Stimulated activated CD4-positive, alpha-beta T cell treated with anti-CD3 and anti-CD28 coated beads, Interleukin-1b, Interleukin-23, amount 100 ng/mL, for 1 hour (primary cell): ENCODE results near the gene UBTD1.
"Not testable (repeated sequence)": the region's sequence is repeated elsewhere in the genome, so short reads cannot be mapped to it uniquely, and the experiment has no call there.

Experiments
- DNase-seq, 2 donors: peaks; one replicate each; pipeline ENCODE4 v3.0.0-alpha.2; 2020; ENCODE audit warnings: low read depth in 2 of 2

UBTD1 gene

GRCh38 chr10:97562329-97562728 is 63.6 kb downstream of the UBTD1 start:
- not testable (repeated sequence) for DNase-seq

GRCh38 chr10:97563337-97563736 is 64.6 kb downstream of the UBTD1 start:
- DNase-seq: no peak

GRCh38 chr10:97564776-97565175 is 66.1 kb downstream of the UBTD1 start:
- DNase-seq: no peak

GRCh38 chr10:97566336-97566996 is 67.7 kb downstream of the UBTD1 start:
- DNase-seq: no peak

- no peak for DNase-seq
Observed at GRCh38 chr10:97567891-97568290, 69.2 kb downstream of the UBTD1 start.

GRCh38 chr10:97570146-97570788 is 71.5 kb downstream of the UBTD1 start:
- DNase-seq: no peak

GRCh38 chr10:97570789-97571471 is 72.2 kb downstream of the UBTD1 start:
- DNase-seq: no peak

GRCh38 chr10:97571622-97572021 is 72.9 kb downstream of the UBTD1 start:
- no peak for DNase-seq

GRCh38 chr10:97572214-97572989 is 73.7 kb downstream of the UBTD1 start, which contains the start of gene ANKRD2:
ANKRD2 (plus strand) TSS chr10:97572779; CDS start chr10:97572789, 10 bp downstream.
- peak; percentile 8 to 15 for DNase-seq

- DNase-seq: no peak
Observed at GRCh38 chr10:97573021-97573420, 74.3 kb downstream of the UBTD1 start.

GRCh38 chr10:97573672-97574071 is 74.9 kb downstream of the UBTD1 start:
- DNase-seq: no peak

- DNase-seq: no peak
Observed at GRCh38 chr10:97574374-97575126, 75.8 kb downstream of the UBTD1 start.

GRCh38 chr10:97575127-97575668 is 76.5 kb downstream of the UBTD1 start:
- no peak for DNase-seq

- not testable (repeated sequence) for DNase-seq
Observed at GRCh38 chr10:97576487-97576886, 77.8 kb downstream of the UBTD1 start.

GRCh38 chr10:97577701-97578100 is 79.0 kb downstream of the UBTD1 start:
- DNase-seq: no peak

- no peak for DNase-seq
Observed at GRCh38 chr10:97578171-97578844, 79.6 kb downstream of the UBTD1 start.

GRCh38 chr10:97580421-97581367 is 82.0 kb downstream of the UBTD1 start:
- DNase-seq: no peak

GRCh38 chr10:97582169-97582568 is 83.4 kb downstream of the UBTD1 start:
- DNase-seq: no peak

GRCh38 chr10:97583476-97583875 is 84.8 kb downstream of the UBTD1 start:
- no peak for DNase-seq
